ENCODE measurements around the gene FAM241A. TPM values are rescaled to one million over a fixed set of nuclear protein-coding genes. Genes with fewer than 3 reads are reported as not detected.

Gene FAM241A
- total RNA-seq, 4 donors from 2014 or later = 4.0 to 5.6 (median 4.6) TPM

- 80 to 83% methylated on average over 1 of the region's 1 CpG for WGBS, 2 donors
- TF ChIP-seq, protein P1, sequence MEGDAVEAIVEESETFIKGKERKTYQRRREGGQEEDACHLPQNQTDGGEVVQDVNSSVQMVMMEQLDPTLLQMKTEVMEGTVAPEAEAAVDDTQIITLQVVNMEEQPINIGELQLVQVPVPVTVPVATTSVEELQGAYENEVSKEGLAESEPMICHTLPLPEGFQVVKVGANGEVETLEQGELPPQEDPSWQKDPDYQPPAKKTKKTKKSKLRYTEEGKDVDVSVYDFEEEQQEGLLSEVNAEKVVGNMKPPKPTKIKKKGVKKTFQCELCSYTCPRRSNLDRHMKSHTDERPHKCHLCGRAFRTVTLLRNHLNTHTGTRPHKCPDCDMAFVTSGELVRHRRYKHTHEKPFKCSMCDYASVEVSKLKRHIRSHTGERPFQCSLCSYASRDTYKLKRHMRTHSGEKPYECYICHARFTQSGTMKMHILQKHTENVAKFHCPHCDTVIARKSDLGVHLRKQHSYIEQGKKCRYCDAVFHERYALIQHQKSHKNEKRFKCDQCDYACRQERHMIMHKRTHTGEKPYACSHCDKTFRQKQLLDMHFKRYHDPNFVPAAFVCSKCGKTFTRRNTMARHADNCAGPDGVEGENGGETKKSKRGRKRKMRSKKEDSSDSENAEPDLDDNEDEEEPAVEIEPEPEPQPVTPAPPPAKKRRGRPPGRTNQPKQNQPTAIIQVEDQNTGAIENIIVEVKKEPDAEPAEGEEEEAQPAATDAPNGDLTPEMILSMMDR (IDR thresholded peaks at IDR 0.05) = no peak
- no peak for TF ChIP-seq POLR2A (IDR thresholded peaks at IDR 0.05)
- no peak overlapping the region for H3K4me3 ChIP-seq (ENCODE audit: low read depth, poor library complexity, severe bottlenecking)
- intact Hi-C loops (cut with DNase I; ENCODE audit: low total_unique reads) = no loop called here
- no peak for DNase-seq (ENCODE audit: low spot score in 2 of 2)
Measured at GRCh38 chr4:112210777-112211176, 65.5 kb downstream of the FAM241A start.

DNA sequence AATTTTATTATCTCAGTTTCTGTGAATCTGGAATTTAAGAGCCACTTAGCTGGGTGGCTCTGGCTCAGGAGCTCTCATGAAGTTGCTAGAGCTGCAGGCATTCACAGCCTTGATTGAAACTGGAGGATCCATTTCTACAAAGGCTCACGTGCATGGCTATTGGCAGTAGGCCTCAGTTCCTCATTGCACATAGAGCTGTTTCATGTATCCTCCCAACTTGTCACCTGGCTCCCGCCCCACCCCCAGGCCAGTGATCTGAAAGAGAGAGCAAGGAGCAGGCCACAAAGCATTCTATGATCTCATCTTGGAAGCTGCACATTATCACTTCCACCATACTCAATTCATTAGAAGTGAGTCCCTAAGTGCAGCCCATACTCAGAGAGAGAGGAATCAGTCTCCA lies 67.8 kb downstream of the FAM241A start:
- H3K4me3 ChIP-seq (ENCODE audit: low read depth, poor library complexity, severe bottlenecking) = no peak overlapping the region
- no peak for TF ChIP-seq POLR2A (IDR thresholded peaks at IDR 0.05)
- TF ChIP-seq, protein P1 (IDR thresholded peaks at IDR 0.05) = no peak
- intact Hi-C loops (cut with DNase I; ENCODE audit: low total_unique reads) = no loop called here
- 36 to 78% methylated on average over 2 of the region's 2 CpGs for WGBS, 2 donors
- no peak for DNase-seq (ENCODE audit: low spot score in 2 of 2)

DNA sequence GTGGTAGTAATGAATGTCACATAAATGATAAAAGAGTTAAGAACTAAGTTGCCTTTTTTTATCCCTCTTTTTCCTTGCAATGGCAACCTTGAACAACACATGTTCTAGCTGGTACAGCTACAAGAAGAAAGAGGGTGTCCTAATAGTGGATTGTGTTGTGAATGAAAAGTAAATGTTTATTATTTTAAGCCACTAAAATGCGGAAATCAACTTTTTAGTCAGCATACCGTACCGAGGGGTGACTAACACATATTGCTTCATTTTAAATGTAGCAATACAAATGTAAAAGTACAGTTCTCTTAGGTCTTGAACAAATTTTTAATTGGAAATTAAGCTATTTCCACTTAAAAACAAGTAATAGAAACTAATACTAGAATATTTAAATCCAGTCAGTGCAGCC lies 68.6 kb downstream of the FAM241A start:
- intact Hi-C loops (cut with DNase I; ENCODE audit: low total_unique reads) = no loop called here

GRCh38 chr4:112214390-112215264 lies 69.4 kb downstream of the FAM241A start:
- no peak overlapping the region for H3K4me3 ChIP-seq (ENCODE audit: low read depth, poor library complexity, severe bottlenecking)
- intact Hi-C loops (cut with DNase I; ENCODE audit: low total_unique reads) = no loop called here
- TF ChIP-seq, protein P1 (IDR thresholded peaks at IDR 0.05) = no peak
- TF ChIP-seq POLR2A (IDR thresholded peaks at IDR 0.05) = no peak
- DNase-seq (ENCODE audit: low spot score in 2 of 2) = no peak

More for the DNA sequence above, 68.6 kb downstream of the FAM241A start:
- WGBS, 2 donors = 82 to 89% methylated on average over 3 of the region's 3 CpGs
- no peak for DNase-seq (ENCODE audit: low spot score in 2 of 2)
- H3K4me3 ChIP-seq (ENCODE audit: low read depth, poor library complexity, severe bottlenecking) = no peak overlapping the region
- TF ChIP-seq POLR2A (IDR thresholded peaks at IDR 0.05) = no peak
- TF ChIP-seq, protein P1 (IDR thresholded peaks at IDR 0.05) = no peak

DNA sequence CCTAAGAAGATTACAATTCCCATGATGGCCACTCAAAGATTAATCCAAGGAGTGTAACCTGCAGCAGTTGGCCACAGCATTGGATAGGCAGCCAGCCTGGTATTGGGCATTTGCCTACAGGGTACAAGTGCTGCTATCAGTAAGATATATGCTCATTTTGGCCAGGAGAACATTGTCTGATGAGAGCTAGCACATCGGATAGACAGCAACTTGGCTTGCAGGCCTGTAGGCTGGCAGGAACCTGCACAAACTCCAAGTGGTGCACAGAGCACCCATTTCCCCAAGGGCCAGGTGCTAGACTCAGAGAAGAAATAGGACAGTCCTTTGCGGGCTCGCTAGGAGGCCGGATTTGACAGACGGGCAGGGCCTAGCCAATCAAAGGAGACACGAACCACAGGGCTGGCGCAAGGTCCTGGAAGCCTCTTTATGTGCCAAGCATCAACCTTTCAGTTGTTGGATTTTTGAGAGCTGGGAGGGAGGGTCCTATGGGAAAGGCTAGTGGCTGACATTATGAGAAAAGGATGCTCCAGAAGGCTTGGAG lies 74.6 kb downstream of the FAM241A start:
- intact Hi-C loops (cut with DNase I; ENCODE audit: low total_unique reads) = no loop called here
- no peak overlapping the region for H3K4me3 ChIP-seq (ENCODE audit: low read depth, poor library complexity, severe bottlenecking)
- no peak for DNase-seq (ENCODE audit: low spot score in 2 of 2)
- TF ChIP-seq, protein P1 (IDR thresholded peaks at IDR 0.05) = no peak
- TF ChIP-seq POLR2A (IDR thresholded peaks at IDR 0.05) = no peak
- WGBS, 2 donors = 91 to 93% methylated on average over 7 of the region's 7 CpGs

Measured in lower leg skin (tissue), 4 donors.